Muscle layer of duodenum (tissue), 2 donors: ENCODE data around the gene ACOT13.
A peak's percentile ranks its signal among the peaks of the same experiment; 100 is the strongest.
"Not testable (repeated sequence)": the region's sequence is repeated elsewhere in the genome, so short reads cannot be mapped to it uniquely, and the experiment has no call there.

Experiments
- H3K27ac ChIP-seq: one replicate; pipeline ENCODE4 v1.7.0; 2013; ENCODE audit warnings: mild to moderate bottlenecking, low read length
- H3K27me3 ChIP-seq: one replicate; pipeline ENCODE4 v1.7.0; 2013; ENCODE audit warnings: low read depth, mild to moderate bottlenecking, control low read depth, low read length
- H3K36me3 ChIP-seq, 2 donors: one replicate each; pipeline ENCODE4 v1.7.0; 2013; ENCODE audit warnings: low read length in 2 of 2, control low read depth in 1 of 2, mild to moderate bottlenecking in 1 of 2; ENCODE audit not compliant: insufficient read depth in 2 of 2, control insufficient read depth in 1 of 2
- H3K4me1 ChIP-seq, 2 donors: one replicate each; pipeline ENCODE4 v1.7.0; 2013; ENCODE audit warnings: low read length in 2 of 2, mild to moderate bottlenecking in 2 of 2, control low read depth in 1 of 2, moderate library complexity in 1 of 2; ENCODE audit not compliant: insufficient read depth in 2 of 2, control insufficient read depth in 1 of 2
- H3K4me3 ChIP-seq, 2 donors: one replicate each; pipeline ENCODE4 v1.7.0; 2013; ENCODE audit warnings: low read length in 2 of 2, low read depth in 1 of 2, mild to moderate bottlenecking in 1 of 2
- H3K9me3 ChIP-seq, 2 donors: one replicate each; pipeline ENCODE4 v1.7.0; 2013; ENCODE audit warnings: low read length in 2 of 2, control low read depth in 1 of 2, mild to moderate bottlenecking in 1 of 2; ENCODE audit not compliant: control insufficient read depth in 1 of 2
- donor health status: healthy.

The ACOT13 gene

GRCh38 chr6:24662236-24662635 lies 4.6 kb upstream of the ACOT13 start:
- Histone ChIP-seq H3K27me3 (no peaks in the 10 kb centered on the region), H3K4me1 (peaks cover 10 to 24% of the 10 kb centered on the region in 2 donors), H3K36me3 (peaks cover 17 to 32% of the 10 kb centered on the region in 2 donors), H3K4me3 (no peak overlapping the region), H3K27ac (no peak overlapping the region), H3K9me3 (no peaks in the 10 kb centered on the region)

GRCh38 chr6:24663189-24663588 lies 3.7 kb upstream of the ACOT13 start:
- no peak overlapping the region for H3K27ac ChIP-seq
- H3K27me3 ChIP-seq, result no peaks in the 10 kb centered on the region
- H3K9me3 ChIP-seq, result no peaks in the 10 kb centered on the region
- peaks cover 10 to 31% of the 10 kb centered on the region in 2 donors for H3K4me1 ChIP-seq
- H3K36me3 ChIP-seq, result peaks cover 12 to 34% of the 10 kb centered on the region in 2 donors
- no peak overlapping the region for H3K4me3 ChIP-seq

GRCh38 chr6:24664046-24664987 lies 2.6 kb upstream of the ACOT13 start:
- Histone ChIP-seq H3K4me1 (peaks cover 10 to 37% of the 10 kb centered on the region in 2 donors), H3K27me3 (no peaks in the 10 kb centered on the region), H3K9me3 (no peaks in the 10 kb centered on the region), H3K4me3 (peak overlapping the region in 1 of 2 donors; percentile 100), H3K27ac (peak overlapping the region; percentile 15), H3K36me3 (peaks cover 9 to 28% of the 10 kb centered on the region in 2 donors)

- H3K27me3 ChIP-seq, result no peaks in the 10 kb centered on the region
- peaks cover 9 to 28% of the 10 kb centered on the region in 2 donors for H3K36me3 ChIP-seq
- peaks cover 10 to 37% of the 10 kb centered on the region in 2 donors for H3K4me1 ChIP-seq
- no peaks in the 10 kb centered on the region for H3K9me3 ChIP-seq
- peak overlapping the region; percentile 97 for H3K27ac ChIP-seq
- H3K4me3 ChIP-seq, result peak overlapping the region; percentile 76 to 100
Observed at GRCh38 chr6:24666097-24666640, 708 bp upstream of the ACOT13 start.

GRCh38 chr6:24667378-24667803 lies 514 bp downstream of the ACOT13 start:
- Histone ChIP-seq H3K27me3 (no peaks in the 10 kb centered on the region), H3K4me3 (peak overlapping the region; percentile 76 to 100), H3K4me1 (peaks cover 10 to 37% of the 10 kb centered on the region in 2 donors), H3K36me3 (peaks cover 9 to 23% of the 10 kb centered on the region in 2 donors), H3K9me3 (no peaks in the 10 kb centered on the region), H3K27ac (peak overlapping the region; percentile 97)

GRCh38 chr6:24668066-24668996 lies 1.5 kb downstream of the ACOT13 start:
- Histone ChIP-seq H3K4me3 (peak overlapping the region; percentile 76 to 100), H3K4me1 (peaks cover 10 to 32% of the 10 kb centered on the region in 2 donors), H3K27ac (peak overlapping the region; percentile 97), H3K36me3 (peaks cover 4 to 14% of the 10 kb centered on the region in 2 donors)
- H3K9me3 ChIP-seq, H3K27me3 ChIP-seq: not testable (repeated sequence)

- no peak overlapping the region for H3K4me3 ChIP-seq
- no peaks in the 10 kb centered on the region for H3K9me3 ChIP-seq
Observed at GRCh38 chr6:24668997-24669361, 2.1 kb downstream of the ACOT13 start.

GRCh38 chr6:24670492-24670891 lies 3.6 kb downstream of the ACOT13 start:
- H3K27ac ChIP-seq, H3K4me3 ChIP-seq, H3K9me3 ChIP-seq, H3K36me3 ChIP-seq, H3K27me3 ChIP-seq: not testable (repeated sequence)
- peaks cover under 1 to 18% of the 10 kb centered on the region in 2 donors for H3K4me1 ChIP-seq

More at GRCh38 chr6:24668997-24669361, 2.1 kb downstream of the ACOT13 start:
- Histone ChIP-seq H3K27ac (no peak overlapping the region), H3K27me3 (no peaks in the 10 kb centered on the region), H3K4me1 (peaks cover 10 to 27% of the 10 kb centered on the region in 2 donors), H3K36me3 (peaks cover 3 to 8% of the 10 kb centered on the region in 2 donors)

GRCh38 chr6:24671077-24671476 lies 4.2 kb downstream of the ACOT13 start:
- peaks cover 0 to 13% of the 10 kb centered on the region in 2 donors for H3K4me1 ChIP-seq
- H3K27ac ChIP-seq, H3K4me3 ChIP-seq, H3K27me3 ChIP-seq, H3K9me3 ChIP-seq, H3K36me3 ChIP-seq: not testable (repeated sequence)

GRCh38 chr6:24672620-24673182 lies 5.8 kb downstream of the ACOT13 start:
- H3K4me1 ChIP-seq, result peaks cover 0 to 11% of the 10 kb centered on the region in 2 donors
- no peaks in the 10 kb centered on the region for H3K36me3 ChIP-seq
- no peaks in the 10 kb centered on the region for H3K27me3 ChIP-seq
- H3K9me3 ChIP-seq, result no peaks in the 10 kb centered on the region
- H3K4me3 ChIP-seq, result no peak overlapping the region
- no peak overlapping the region for H3K27ac ChIP-seq
